ENCODE data around the gene PLEKHJ1. TPM values are rescaled to one million over a fixed set of nuclear protein-coding genes. Genes with fewer than 3 reads are reported as not detected.

Gene PLEKHJ1
- total and polyA plus RNA-seq, 9 of the 15 experiments (the other 6 are each of a cell fraction or from before 2014, with no cell fraction given), result 1.5 to 188 (median 63.9) TPM

DNA sequence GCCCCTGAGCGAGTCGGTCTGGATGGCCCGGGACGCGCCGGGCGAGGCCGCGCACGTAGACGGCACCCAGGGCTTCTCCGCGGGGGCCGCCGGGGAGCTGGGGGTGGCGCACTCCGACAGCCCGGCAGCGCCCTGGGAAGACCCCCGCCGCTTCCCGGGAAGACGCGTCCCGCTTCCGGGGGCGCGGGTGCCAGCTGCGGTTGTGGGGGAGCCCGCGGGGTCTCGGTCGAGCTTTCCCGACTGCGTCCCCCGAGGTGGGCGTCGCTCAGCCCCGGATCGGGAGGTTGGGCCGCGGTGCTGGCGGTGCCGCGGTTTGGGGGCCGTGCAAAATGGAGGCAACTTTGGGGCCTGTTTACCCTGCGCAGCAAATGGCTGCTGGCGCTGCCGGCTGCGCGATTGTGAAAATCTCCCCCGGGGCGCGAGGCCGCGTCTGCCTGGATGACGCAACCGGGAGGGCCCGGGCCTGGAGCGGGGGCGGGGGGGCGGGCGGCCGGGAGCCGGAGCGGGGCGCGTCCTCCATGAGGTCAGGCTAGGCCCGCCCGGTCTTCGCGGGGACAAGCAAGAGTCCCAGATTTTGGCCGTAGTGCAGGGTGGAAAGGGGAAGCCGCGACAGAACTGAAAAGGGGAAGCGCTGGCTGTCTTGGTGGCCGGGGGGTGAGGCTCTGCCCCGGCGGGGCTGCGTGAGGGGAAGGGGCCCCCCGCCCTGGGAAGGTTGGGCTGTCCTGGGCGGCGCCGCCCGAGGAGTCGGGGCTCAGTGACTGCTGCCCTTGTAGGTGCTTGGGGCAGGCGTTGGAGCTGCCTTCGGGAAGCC, 34.5 kb upstream of the PLEKHJ1 start (continued):
- TF ChIP-seq RBM14 (IDR thresholded peaks at IDR 0.05; ENCODE audit: borderline replicate concordance, insufficient read depth, low read depth, low read length), result 0 out of 2 replicates have a peak, but pooled peaks have one; percentile 65
- TF ChIP-seq TEAD4 (IDR thresholded peaks at IDR 0.05; ENCODE audit: low read length), result peak; percentile 64; the same call in 1 of the 2 replicates
- TF ChIP-seq TEAD4 (CRISPR knock-in tag; IDR thresholded peaks at IDR 0.05; ENCODE audit: borderline replicate concordance), result no peak
- no peak for TF ChIP-seq ELF4 (CRISPR knock-in tag; IDR thresholded peaks at IDR 0.05)
- TF ChIP-seq CREB3L1 (IDR thresholded peaks at IDR 0.05; ENCODE audit: borderline replicate concordance, low read depth), result 0 out of 2 replicates have a peak, but pooled peaks have one; percentile 18
- 0 out of 2 replicates have a peak, but pooled peaks have one; percentile 4 for TF ChIP-seq ZNF12 (CRISPR knock-in tag; IDR thresholded peaks at IDR 0.05)
- TF ChIP-seq TAF1 (IDR thresholded peaks at IDR 0.05; ENCODE audit: control insufficient read depth, extremely low read depth, insufficient read depth, low read length, severe bottlenecking), result peak; percentile 58
- peak; percentile 45 to 77; a peak in 3 of 4 replicates for TF ChIP-seq NONO (IDR thresholded peaks at IDR 0.05; ENCODE audit: low read depth in 2 of 2, low read length in 1 of 2)
- no peak for TF ChIP-seq HDGF (IDR thresholded peaks at IDR 0.05)
- TF ChIP-seq, protein P1, sequence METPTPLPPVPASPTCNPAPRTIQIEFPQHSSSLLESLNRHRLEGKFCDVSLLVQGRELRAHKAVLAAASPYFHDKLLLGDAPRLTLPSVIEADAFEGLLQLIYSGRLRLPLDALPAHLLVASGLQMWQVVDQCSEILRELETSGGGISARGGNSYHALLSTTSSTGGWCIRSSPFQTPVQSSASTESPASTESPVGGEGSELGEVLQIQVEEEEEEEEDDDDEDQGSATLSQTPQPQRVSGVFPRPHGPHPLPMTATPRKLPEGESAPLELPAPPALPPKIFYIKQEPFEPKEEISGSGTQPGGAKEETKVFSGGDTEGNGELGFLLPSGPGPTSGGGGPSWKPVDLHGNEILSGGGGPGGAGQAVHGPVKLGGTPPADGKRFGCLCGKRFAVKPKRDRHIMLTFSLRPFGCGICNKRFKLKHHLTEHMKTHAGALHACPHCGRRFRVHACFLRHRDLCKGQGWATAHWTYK (CRISPR knock-in tag; IDR thresholded peaks at IDR 0.05), result 0 out of 2 replicates have a peak, but pooled peaks have one; percentile 48
- no peak for TF ChIP-seq POLR3G (IDR thresholded peaks at IDR 0.05; ENCODE audit: extremely low read depth, insufficient read length, insufficient replicate concordance)
- no peak for TF ChIP-seq ELK1 (CRISPR knock-in tag; IDR thresholded peaks at IDR 0.05)
- TF ChIP-seq ZSCAN32 (CRISPR knock-in tag; IDR thresholded peaks at IDR 0.05), result 0 out of 2 replicates have a peak, but pooled peaks have one; percentile 5
- TF ChIP-seq ZBTB1 (CRISPR knock-in tag; IDR thresholded peaks at IDR 0.05; ENCODE audit: borderline replicate concordance, low read depth), result peak; percentile 72; the same call in 1 of the 2 replicates
- TF ChIP-seq, protein P2, sequence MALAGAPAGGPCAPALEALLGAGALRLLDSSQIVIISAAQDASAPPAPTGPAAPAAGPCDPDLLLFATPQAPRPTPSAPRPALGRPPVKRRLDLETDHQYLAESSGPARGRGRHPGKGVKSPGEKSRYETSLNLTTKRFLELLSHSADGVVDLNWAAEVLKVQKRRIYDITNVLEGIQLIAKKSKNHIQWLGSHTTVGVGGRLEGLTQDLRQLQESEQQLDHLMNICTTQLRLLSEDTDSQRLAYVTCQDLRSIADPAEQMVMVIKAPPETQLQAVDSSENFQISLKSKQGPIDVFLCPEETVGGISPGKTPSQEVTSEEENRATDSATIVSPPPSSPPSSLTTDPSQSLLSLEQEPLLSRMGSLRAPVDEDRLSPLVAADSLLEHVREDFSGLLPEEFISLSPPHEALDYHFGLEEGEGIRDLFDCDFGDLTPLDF (CRISPR knock-in tag; IDR thresholded peaks at IDR 0.05), result no peak
- TF ChIP-seq ZNF212 (CRISPR knock-in tag; IDR thresholded peaks at IDR 0.05), result 0 out of 2 replicates have a peak, but pooled peaks have one; percentile 16

Measured in K562 (cell line).